Activated CD8-positive, alpha-beta memory T cell treated with anti-CD3 and anti-CD28 coated beads for 36 hours (primary cell): ENCODE results near the gene KCNH3. TPM values are rescaled to one million over a fixed set of nuclear protein-coding genes. Genes with fewer than 3 reads are reported as not detected.
"Not testable (repeated sequence)": the region's sequence is repeated elsewhere in the genome, so short reads cannot be mapped to it uniquely, and the experiment has no call there.

Experiments used
- CTCF ChIA-PET: fragments of 350-600 bp; sonication (Branson Sonifier 250); formaldehyde crosslinking; loops from one replicate; lab custom pipeline; 2021; ENCODE audit warnings: antibody characterized with exemption; lab: Charles Lee
- POLR2A ChIA-PET: fragments of 350-600 bp; sonication (Branson Sonifier 250); formaldehyde crosslinking; loops from one replicate; lab custom pipeline; 2021; ENCODE audit warnings: antibody characterized with exemption; lab: Charles Lee
- total RNA-seq, 2 experiments: library from RNA; stranded (reverse); gene quantifications; one replicate each; pipeline ENCODE4 v1.2.3, GENCODE V29; 2021

KCNH3 gene
- total RNA-seq, 2 experiments from 2014 or later, result 5.6 to 5.8 TPM

DNA sequence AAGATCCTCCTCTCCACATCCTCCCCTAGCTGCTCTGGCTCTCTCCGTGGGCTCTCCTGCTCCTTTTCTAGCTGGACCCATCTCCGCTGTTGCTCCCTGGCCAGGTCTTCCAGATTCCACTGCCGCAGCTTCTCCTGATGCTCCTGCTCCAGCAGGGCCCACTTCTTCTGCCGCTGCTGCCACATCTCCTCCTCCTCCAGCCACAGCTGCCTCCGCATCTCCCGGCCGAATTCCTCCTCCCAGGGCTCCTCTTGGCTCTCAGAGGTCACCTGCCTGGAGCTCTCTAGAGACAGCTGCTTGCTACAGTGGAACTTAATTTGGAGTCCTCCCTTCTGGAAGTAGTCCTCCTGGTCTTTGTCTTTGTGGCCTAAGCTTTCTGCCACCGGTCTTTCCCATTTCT, 61.1 kb downstream of the KCNH3 start:
- POLR2A ChIA-PET, result no interaction called here
- CTCF ChIA-PET, result no interaction called here

DNA sequence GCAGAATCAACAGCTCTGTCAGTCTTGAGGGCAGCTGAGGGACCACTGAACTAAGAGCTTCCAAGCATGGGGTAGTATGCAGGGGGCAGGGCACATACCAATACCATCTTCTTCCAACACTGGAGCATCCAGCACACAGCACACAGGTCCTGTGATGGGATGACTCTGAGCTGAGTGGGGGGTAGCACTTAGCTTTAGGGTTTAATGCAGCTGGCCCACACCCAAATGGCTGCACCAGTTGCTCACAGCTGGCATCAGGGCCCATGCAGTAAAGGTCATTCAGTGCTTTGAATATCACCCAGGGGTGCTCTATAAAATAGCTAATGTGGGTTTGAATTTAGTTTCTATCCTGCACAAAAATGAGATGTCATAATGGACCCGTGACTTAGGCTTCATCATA, 64.9 kb downstream of the KCNH3 start:
- ChIA-PET CTCF (no interaction called here), POLR2A (no interaction called here)

DNA sequence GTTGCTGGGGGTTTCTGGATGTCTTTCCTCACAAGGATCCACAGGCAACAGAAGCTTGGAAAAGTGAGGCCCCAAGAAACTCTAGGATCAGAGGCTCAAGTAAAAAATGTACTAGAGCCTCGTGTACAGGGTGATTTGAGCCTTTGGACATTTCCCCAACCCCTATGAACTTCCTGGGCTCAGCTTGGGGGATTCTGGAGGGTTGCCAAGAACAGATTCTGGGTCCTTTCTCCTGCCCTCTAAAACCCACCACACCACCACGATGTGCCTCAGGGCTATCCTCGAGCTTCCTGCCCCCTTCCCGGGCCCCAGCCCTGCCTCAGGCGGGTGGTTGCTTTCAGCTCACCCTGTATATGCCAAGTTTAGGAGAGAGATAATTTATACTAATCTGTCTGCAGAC, 66.0 kb downstream of the KCNH3 start:
- ChIA-PET POLR2A (no interaction called here), CTCF (interaction anchor here (0.7 kb wide), 1 partner anchor 24 kb away, joined by 3 read pairs; no protein-coding TSS in a partner anchor)

- CTCF ChIA-PET, result interaction anchor here (0.7 kb wide), 1 partner anchor 23 kb away, joined by 3 read pairs; no protein-coding TSS in a partner anchor
- POLR2A ChIA-PET, result not testable (repeated sequence)
These were observed 66.7 kb downstream of the KCNH3 start, which contains the start of gene FAM186B for GRCh38 chr12:49605539-49605938. FAM186B (minus strand) TSS chr12:49605639; CDS start chr12:49605477, 162 bp downstream.

Other genes starting within 250 kb of the KCNH3 start
- gene PRPH, start 243.9 kb upstream of the KCNH3 start, total RNA-seq, result not detected
- 10 to 100 TPM; 42.7 to 44.4 TPM for gene TROAP, start 215.8 kb upstream of the KCNH3 start, total RNA-seq
- gene C1QL4, start 201.8 kb upstream of the KCNH3 start, total RNA-seq, result not detected
- not detected for gene DNAJC22, start 192.1 kb upstream of the KCNH3 start, total RNA-seq
- 10 to 100 TPM in 1 of 2 experiments, 1 to 10 TPM in 1; 9.6 to 11.7 TPM for gene SPATS2, start 171.6 kb upstream of the KCNH3 start, total RNA-seq
- gene MCRS1, start 29.1 kb downstream of the KCNH3 start, total RNA-seq, result 10 to 100 TPM; 80.6 to 83.5 TPM
- under 1 TPM in 1 of 2 experiments, not detected in 1; 0.17 TPM for gene FAM186B, start 66.6 kb downstream of the KCNH3 start, total RNA-seq
- gene PRPF40B, start 84.5 kb downstream of the KCNH3 start, total RNA-seq, result 10 to 100 TPM in 1 of 2 experiments, 1 to 10 TPM in 1; 9.3 to 11.4 TPM
- gene FMNL3, start 168.4 kb downstream of the KCNH3 start, total RNA-seq, result 10 to 100 TPM; 32.8 to 34.2 TPM
- 100 to 1,000 TPM; 461 to 468 TPM for gene TMBIM6, start 202.5 kb downstream of the KCNH3 start, total RNA-seq